K562 (cell line): ENCODE measurements around the gene SYNGR4. TPM values are rescaled to one million over a fixed set of nuclear protein-coding genes. Genes with fewer than 3 reads are reported as not detected.

Experiments used
- HMG20B ChIP-seq: fragments of 250-450 bp; sonication (Bioruptor Pico); IDR thresholded peaks from 2 replicates; pipeline ENCODE4 v1.5.0; 2021; ENCODE audit warnings: mild to moderate bottlenecking
- KDM4B ChIP-seq, 2 experiments: fragments of 450-650 bp in 1 of 2; sonication (generic) in 1 of 2; IDR thresholded peaks; 2 replicates each; pipeline ENCODE4 v1.6.1; 2016 to 2017; ENCODE audit warnings: borderline replicate concordance in 2 of 2, antibody characterized with exemption in 1 of 2, low read depth in 1 of 2, mild to moderate bottlenecking in 1 of 2
- MGA ChIP-seq: fragments of 450-650 bp; IDR thresholded peaks from 2 replicates; pipeline ENCODE4 v1.6.1; 2016; ENCODE audit warnings: mild to moderate bottlenecking, moderate library complexity
- TCF3 ChIP-seq: sonication (generic); formaldehyde crosslinking; IDR thresholded peaks from 2 replicates; pipeline ENCODE4 v1.4.0; 2020; ENCODE audit warnings: mild to moderate bottlenecking, missing genetic modification reagents
- polyA plus RNA-seq, 8 experiments: library from polyadenylated mRNA; depleted of rRNA in 4 of 8; stranded (reverse) in 5 of 8; unstranded in 3 of 8; fragments of >200 nt; fragmentation: Nextera tagmentation in 2 of 8; fragmentation: Illumina TruSeq in 1 of 8; extraction: Ambion mirVana in 2 of 8; extraction: Trizol in 1 of 8; gene quantifications; 2 replicates each; pipeline versions ENCODE4 v1.2.1 to v1.2.3, GENCODE V29; 2011 to 2014; ENCODE audit warnings: inconsistent platforms in 1 of 8, missing spikeins in 1 of 8
- total RNA-seq, 7 experiments: library from RNA; depleted of rRNA in 6 of 7; stranded (reverse); fragments of >200 nt in 6 of 7; fragmentation: Illumina TruSeq in 2 of 7; extraction: Trizol in 2 of 7; gene quantifications; 2 replicates each; pipeline versions ENCODE4 v1.2.1 to v1.2.3, GENCODE V29; 2011 to 2021; ENCODE audit warnings: low replicate concordance in 1 of 7

SYNGR4 gene
- total and polyA plus RNA-seq, 9 of the 15 experiments (the other 6 are each of a cell fraction or from before 2014, with no cell fraction given): 0.07 to 0.14 TPM; not detected in 7

- TF ChIP-seq KDM4B (IDR thresholded peaks at IDR 0.05; ENCODE audit: borderline replicate concordance in 2 of 2, low read depth in 1 of 2) (no peak), HMG20B (CRISPR knock-in tag) (no peak), MGA (no peak), TCF3 (CRISPR knock-in tag) (no peak)
These were observed 53.3 kb downstream of the SYNGR4 start (continued) for GRCh38 chr19:48417421-48417820.
